H9 (cell line): ENCODE measurements around the gene MEG3. TPM values are rescaled to one million over a fixed set of nuclear protein-coding genes. Genes with fewer than 3 reads are reported as not detected.

ENCODE experiments used
- DNase-seq: peaks from one replicate; pipeline ENCODE4 v3.0.0-alpha.2; 2017
- H2AFZ ChIP-seq: one replicate; pipeline ENCODE4 v1.6.1; 2013; ENCODE audit warnings: mild to moderate bottlenecking, low read length, control low read depth, moderate library complexity
- H2AK5ac ChIP-seq: 2 replicates; pipeline ENCODE4 v1.6.1; 2013; ENCODE audit warnings: low read length, control low read depth, mixed read lengths; ENCODE audit not compliant: insufficient read length
- H2BK120ac ChIP-seq: one replicate; pipeline ENCODE4 v1.6.1; 2013; ENCODE audit warnings: low read depth, mild to moderate bottlenecking, low read length, control low read depth, inconsistent platforms; ENCODE audit not compliant: poor library complexity, severe bottlenecking
- H2BK12ac ChIP-seq: 2 replicates; pipeline ENCODE4 v1.6.1; 2013; ENCODE audit warnings: low read length, control low read depth, mixed read lengths, low read depth; ENCODE audit not compliant: insufficient read length
- H2BK15ac ChIP-seq: 2 replicates; pipeline ENCODE4 v1.6.1; 2013; ENCODE audit warnings: low read depth, low read length, control low read depth
- H2BK20ac ChIP-seq: one replicate; pipeline ENCODE4 v1.6.1; 2013; ENCODE audit warnings: low read depth, mild to moderate bottlenecking, low read length, control low read depth, inconsistent platforms; ENCODE audit not compliant: poor library complexity, severe bottlenecking
- H2BK5ac ChIP-seq: 2 replicates; pipeline ENCODE4 v1.6.1; 2013; ENCODE audit warnings: low read length, control low read depth, mixed read lengths; ENCODE audit not compliant: insufficient read length
- H3K14ac ChIP-seq: 2 replicates; pipeline ENCODE4 v1.6.1; 2013; ENCODE audit warnings: low read length, control low read depth; ENCODE audit not compliant: insufficient read depth
- H3K18ac ChIP-seq: 2 replicates; pipeline ENCODE4 v1.6.1; 2013; ENCODE audit warnings: low read depth, mild to moderate bottlenecking, mixed read lengths, low read length, control low read depth; ENCODE audit not compliant: insufficient read length
- H3K23ac ChIP-seq: 2 replicates; pipeline ENCODE4 v1.6.1; 2013; ENCODE audit warnings: low read length, control low read depth, mixed read lengths, low read depth; ENCODE audit not compliant: insufficient read length
- H3K23me2 ChIP-seq: 2 replicates; pipeline ENCODE4 v1.6.1; 2013; ENCODE audit warnings: low read depth, mild to moderate bottlenecking, mixed read lengths, low read length, control low read depth; ENCODE audit not compliant: insufficient read length, poor library complexity, severe bottlenecking
- H3K27ac ChIP-seq: 2 replicates; pipeline ENCODE4 v1.5.1; 2013; ENCODE audit warnings: low read length, control low read depth, mixed read lengths, low read depth; ENCODE audit not compliant: insufficient read length
- H3K27me3 ChIP-seq: 2 replicates; pipeline ENCODE4 v1.6.1; 2013; ENCODE audit warnings: low read length, control low read depth, inconsistent platforms; ENCODE audit not compliant: insufficient read depth
- H3K4ac ChIP-seq: 2 replicates; pipeline ENCODE4 v1.6.1; 2013; ENCODE audit warnings: low read depth, mild to moderate bottlenecking, control low read depth, inconsistent platforms, low read length, moderate library complexity
- H3K4me1 ChIP-seq: 2 replicates; pipeline ENCODE4 v1.6.1; 2013; ENCODE audit warnings: low read length, control low read depth, inconsistent platforms; ENCODE audit not compliant: insufficient read depth
- H3K4me2 ChIP-seq: 2 replicates; pipeline ENCODE4 v1.6.1; 2013; ENCODE audit warnings: low read length, control low read depth, mixed read lengths; ENCODE audit not compliant: insufficient read length, insufficient read depth
- H3K56ac ChIP-seq: 2 replicates; pipeline ENCODE4 v1.6.1; 2013; ENCODE audit warnings: low read depth, mild to moderate bottlenecking, mixed read lengths, low read length, control low read depth; ENCODE audit not compliant: insufficient read length
- H3K79me1 ChIP-seq: 2 replicates; pipeline ENCODE4 v1.6.1; 2013; ENCODE audit warnings: low read depth, mild to moderate bottlenecking, moderate library complexity, low read length, control low read depth, inconsistent platforms; ENCODE audit not compliant: insufficient read depth, poor library complexity, severe bottlenecking
- H3K79me2 ChIP-seq: 2 replicates; pipeline ENCODE4 v1.6.1; 2013; ENCODE audit warnings: low read length, control low read depth, inconsistent platforms; ENCODE audit not compliant: insufficient read depth
- H3K9ac ChIP-seq: 2 replicates; pipeline ENCODE4 v1.6.1; 2013; ENCODE audit warnings: low read length, control low read depth, mixed read lengths; ENCODE audit not compliant: insufficient read length; ENCODE audit errors: extremely low read depth
- H3K9me3 ChIP-seq: one replicate; pipeline ENCODE4 v1.6.1; 2013; ENCODE audit warnings: low read depth, low read length, inconsistent platforms; ENCODE audit not compliant: control insufficient read depth
- H3T11ph ChIP-seq: one replicate; pipeline ENCODE4 v1.6.1; 2013; ENCODE audit warnings: mild to moderate bottlenecking, low read length, control low read depth, inconsistent platforms
- H4K20me1 ChIP-seq: one replicate; pipeline ENCODE4 v1.6.1; 2013; ENCODE audit not compliant: control insufficient read depth, insufficient read length, insufficient read depth
- H4K5ac ChIP-seq: 2 replicates; pipeline ENCODE4 v1.6.1; 2013; ENCODE audit warnings: low read depth, mild to moderate bottlenecking, mixed read lengths, low read length, control low read depth; ENCODE audit not compliant: insufficient read length
- H4K8ac ChIP-seq: replicated peaks from 2 replicates; pipeline ENCODE4 v1.6.1; 2013; ENCODE audit warnings: low read length, control low read depth, mixed read lengths, low read depth; ENCODE audit not compliant: insufficient read length
- H4K91ac ChIP-seq: 2 replicates; pipeline ENCODE4 v1.6.1; 2013; ENCODE audit warnings: low read depth, mild to moderate bottlenecking, moderate library complexity, mixed read lengths, low read length, control low read depth; ENCODE audit not compliant: insufficient read length
- H3K27ac Mint-ChIP-seq, 3 experiments: 2 replicates in 2 of 3; 3 replicates in 1 of 3; pipeline ENCODE4 v1.8.0; 2020 to 2021; ENCODE audit warnings: mixed read lengths in 3 of 3, mild to moderate bottlenecking in 1 of 3, moderate library complexity in 1 of 3
- H3K27me3 Mint-ChIP-seq: 2 replicates; pipeline ENCODE4 v1.8.0; 2021; ENCODE audit warnings: low read depth, mild to moderate bottlenecking, moderate library complexity, mixed read lengths
- H3K36me3 Mint-ChIP-seq, 3 experiments: 2 replicates in 2 of 3; 3 replicates in 1 of 3; pipeline ENCODE4 v1.8.0; 2020 to 2021; ENCODE audit warnings: low read depth in 3 of 3, mixed read lengths in 3 of 3; ENCODE audit not compliant: insufficient read depth in 1 of 3
- H3K4me1 Mint-ChIP-seq, 2 experiments: 2 replicates each; pipeline ENCODE4 v1.8.0; 2020; ENCODE audit warnings: mixed read lengths in 2 of 2
- H3K4me3 Mint-ChIP-seq, 2 experiments: 2 replicates in 1 of 2; 3 replicates in 1 of 2; pipeline ENCODE4 v1.8.0; 2020 to 2021; ENCODE audit warnings: mild to moderate bottlenecking in 2 of 2, mixed read lengths in 2 of 2, moderate library complexity in 1 of 2
- H3K9me3 Mint-ChIP-seq, 2 experiments: 2 replicates in 1 of 2; 3 replicates in 1 of 2; pipeline ENCODE4 v1.8.0; 2020; ENCODE audit warnings: mild to moderate bottlenecking in 2 of 2, mixed read lengths in 2 of 2, moderate library complexity in 1 of 2
- WGBS: extraction: QIAGEN DNeasy Blood & Tissue Kit; methylation state at CpG from one replicate; pipeline ENCODE4 v1.1.7; 2013; ENCODE audit warnings: missing lambda C conversion rate, low lambda C conversion rate, mixed read lengths; ENCODE audit not compliant: insufficient read length; ENCODE audit errors: extremely low coverage; 5-methylcytosine and 5-hydroxymethylcytosine counted together
- total RNA-seq: library from RNA; stranded (reverse); gene quantifications from 2 replicates; pipeline ENCODE4 v1.2.1, GENCODE V29; 2021
- TF ChIP-seq, protein P1 (sequence below): fragments of 200-600 bp; sonication (generic); conservative IDR thresholded peaks from 3 replicates; pipeline ENCODE4 v1.8.0; 2021; ENCODE audit warnings: antibody characterized with exemption, mild to moderate bottlenecking

The MEG3 gene
- total RNA-seq, 1 experiment from 2014 or later = 0.52 TPM

DNA sequence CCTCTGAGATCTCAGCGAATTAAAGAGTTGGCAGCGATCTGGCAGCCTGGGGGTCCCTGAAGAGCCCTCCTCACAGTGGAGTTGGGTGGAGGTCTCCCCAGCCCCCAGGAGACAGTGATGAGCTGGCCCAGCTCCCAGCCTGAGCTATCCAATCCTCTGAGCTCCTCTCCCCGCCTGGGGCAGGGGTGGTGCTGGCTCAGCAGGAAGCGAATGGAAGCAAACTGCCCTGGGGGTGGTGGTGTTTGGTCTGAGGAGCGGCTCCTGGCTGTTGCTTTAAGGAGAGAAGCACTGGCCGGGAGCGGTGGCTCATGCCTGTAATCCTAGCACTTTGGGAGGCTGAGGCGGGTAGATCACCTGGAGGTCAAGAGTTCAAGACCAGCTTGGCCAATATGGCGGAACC, 19.5 kb upstream of the MEG3 start:
- H3K79me1 ChIP-seq = no peaks in the 10 kb centered on the region
- no peak overlapping the region for H3K18ac ChIP-seq
- no peak overlapping the region for H2BK12ac ChIP-seq
- H3T11ph ChIP-seq = no peak overlapping the region
- H3K23me2 ChIP-seq = no peaks in the 10 kb centered on the region
- H4K8ac ChIP-seq = no peak overlapping the region
- H3K23ac ChIP-seq = no peak overlapping the region
- no peak overlapping the region for H4K91ac ChIP-seq
- H3K14ac ChIP-seq = no peak overlapping the region
- no peaks in the 10 kb centered on the region for H3K79me2 ChIP-seq
- WGBS = no CpG with 5 or more reads among the region's 9 CpGs
- no peak overlapping the region for H2AFZ ChIP-seq
- peaks cover 5% of the 10 kb centered on the region for H3K4me1 ChIP-seq
- H3K9ac ChIP-seq = no peak overlapping the region
- Mint-ChIP-seq H3K4me1 (peaks cover 20% of the 10 kb centered on the region in 2 experiments), H3K36me3 (peaks cover 34 to 44% (median 38%) of the 10 kb centered on the region in 3 experiments), H3K4me3 (no peak overlapping the region), H3K9me3 (peaks cover 44 to 51% of the 10 kb centered on the region in 2 experiments), H3K27ac (no peak overlapping the region), H3K27me3 (peaks cover 18% of the 10 kb centered on the region; the same call in 1 of the 2 replicates)
- H3K4ac ChIP-seq = no peak overlapping the region
- no peak overlapping the region for H3K56ac ChIP-seq
- no peak overlapping the region for H3K27ac ChIP-seq
- no peaks in the 10 kb centered on the region for H4K20me1 ChIP-seq
- no peak overlapping the region for H2BK5ac ChIP-seq
- TF ChIP-seq, protein P1, sequence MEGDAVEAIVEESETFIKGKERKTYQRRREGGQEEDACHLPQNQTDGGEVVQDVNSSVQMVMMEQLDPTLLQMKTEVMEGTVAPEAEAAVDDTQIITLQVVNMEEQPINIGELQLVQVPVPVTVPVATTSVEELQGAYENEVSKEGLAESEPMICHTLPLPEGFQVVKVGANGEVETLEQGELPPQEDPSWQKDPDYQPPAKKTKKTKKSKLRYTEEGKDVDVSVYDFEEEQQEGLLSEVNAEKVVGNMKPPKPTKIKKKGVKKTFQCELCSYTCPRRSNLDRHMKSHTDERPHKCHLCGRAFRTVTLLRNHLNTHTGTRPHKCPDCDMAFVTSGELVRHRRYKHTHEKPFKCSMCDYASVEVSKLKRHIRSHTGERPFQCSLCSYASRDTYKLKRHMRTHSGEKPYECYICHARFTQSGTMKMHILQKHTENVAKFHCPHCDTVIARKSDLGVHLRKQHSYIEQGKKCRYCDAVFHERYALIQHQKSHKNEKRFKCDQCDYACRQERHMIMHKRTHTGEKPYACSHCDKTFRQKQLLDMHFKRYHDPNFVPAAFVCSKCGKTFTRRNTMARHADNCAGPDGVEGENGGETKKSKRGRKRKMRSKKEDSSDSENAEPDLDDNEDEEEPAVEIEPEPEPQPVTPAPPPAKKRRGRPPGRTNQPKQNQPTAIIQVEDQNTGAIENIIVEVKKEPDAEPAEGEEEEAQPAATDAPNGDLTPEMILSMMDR = no peak
- no peak overlapping the region for H4K5ac ChIP-seq
- no peak overlapping the region for H2BK20ac ChIP-seq
- H3K4me2 ChIP-seq = no peak overlapping the region
- H3K27me3 ChIP-seq = no peaks in the 10 kb centered on the region; the same call in 1 of the 2 replicates
- DNase-seq = no peak
- no peak overlapping the region for H2BK15ac ChIP-seq
- H2BK120ac ChIP-seq = no peak overlapping the region
- peaks cover 42% of the 10 kb centered on the region for H3K9me3 ChIP-seq
- no peak overlapping the region for H2AK5ac ChIP-seq
